ENCODE results near the gene APOL5.

Gene APOL5

DNA sequence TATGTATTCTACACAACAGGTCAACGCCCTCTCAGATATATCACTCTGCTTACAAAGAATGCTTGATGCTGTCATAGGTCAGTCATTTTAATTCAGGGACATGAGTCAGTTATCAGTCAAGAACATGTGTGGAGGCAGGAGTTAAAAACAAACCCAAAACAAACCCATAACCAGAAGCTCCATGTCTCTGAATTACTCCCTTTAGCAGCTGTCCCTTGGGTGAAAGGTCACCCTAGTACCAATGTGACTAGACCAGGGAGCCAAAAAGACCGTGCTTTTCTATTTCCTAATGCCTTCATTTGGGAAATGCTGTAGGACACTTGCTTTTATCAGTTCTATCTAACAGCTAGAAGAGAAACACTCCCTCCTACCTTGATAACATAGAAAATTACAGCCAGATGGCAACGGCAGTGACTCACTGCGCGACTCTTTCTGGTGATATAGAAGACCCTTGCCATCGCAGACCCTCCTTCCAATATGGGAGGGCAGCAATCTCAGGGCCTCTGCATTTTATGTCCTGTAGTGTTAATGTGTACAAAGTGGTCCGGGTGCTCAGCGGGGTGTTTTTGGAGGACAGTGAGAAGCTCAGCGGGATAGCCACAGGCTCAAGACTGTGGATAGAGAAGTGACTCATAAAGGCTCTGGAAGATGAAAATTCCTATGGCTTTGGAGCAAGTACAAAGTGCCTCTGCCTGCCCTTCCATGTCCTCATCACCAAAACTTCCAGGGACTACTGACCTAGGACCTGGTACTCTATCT lies 24.8 kb downstream of the APOL5 start:
- peak; percentile 81 for DNase-seq (ENCODE audit: low read depth)

DNA sequence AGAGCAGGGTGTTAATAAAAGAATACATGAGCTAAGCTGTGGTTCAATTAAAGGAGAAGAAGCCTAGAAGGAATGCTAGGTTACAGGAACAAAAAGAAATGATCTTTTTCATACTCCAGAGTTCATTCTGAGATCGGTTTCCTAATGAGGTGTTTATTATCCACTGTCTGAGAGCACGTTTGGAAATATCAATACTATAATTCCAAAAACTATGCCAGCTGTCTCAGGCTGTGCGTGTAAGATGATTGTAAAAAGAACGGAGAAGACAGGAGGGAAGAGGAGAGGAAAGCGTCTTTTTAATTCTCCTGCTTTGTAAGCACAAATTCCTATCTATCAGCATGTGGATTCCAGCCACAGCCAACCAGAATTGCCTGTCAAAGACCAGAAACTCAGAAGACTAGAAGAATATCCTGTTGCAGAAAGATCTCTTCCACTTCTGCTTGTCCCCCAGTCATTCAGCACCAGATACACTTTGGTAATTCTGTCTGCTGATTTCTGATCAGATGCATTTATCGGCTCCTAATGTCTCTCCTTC lies 25.7 kb downstream of the APOL5 start:
- DNase-seq (ENCODE audit: low read depth), result no peak

DNA sequence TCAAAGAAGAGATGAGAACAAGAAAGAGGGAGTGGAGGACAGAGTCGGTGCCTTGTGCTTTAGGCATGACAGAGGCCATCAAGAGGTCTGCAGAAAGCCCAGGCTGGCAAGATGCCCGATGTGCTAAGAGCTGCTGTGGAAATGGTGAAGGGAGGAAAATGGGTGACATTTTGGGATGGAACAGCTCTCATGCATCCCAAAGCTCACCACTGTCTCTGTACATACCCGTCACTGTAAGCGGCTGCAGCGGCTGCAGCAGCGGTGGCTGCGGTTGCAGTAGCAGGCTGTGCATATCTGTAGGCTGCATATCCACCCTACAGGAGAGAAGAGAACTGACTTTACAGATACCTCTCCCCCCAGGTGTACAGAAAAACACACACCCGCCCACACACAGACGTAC lies 28.6 kb downstream of the APOL5 start:
- DNase-seq (ENCODE audit: low read depth), result peak; percentile 14

DNA sequence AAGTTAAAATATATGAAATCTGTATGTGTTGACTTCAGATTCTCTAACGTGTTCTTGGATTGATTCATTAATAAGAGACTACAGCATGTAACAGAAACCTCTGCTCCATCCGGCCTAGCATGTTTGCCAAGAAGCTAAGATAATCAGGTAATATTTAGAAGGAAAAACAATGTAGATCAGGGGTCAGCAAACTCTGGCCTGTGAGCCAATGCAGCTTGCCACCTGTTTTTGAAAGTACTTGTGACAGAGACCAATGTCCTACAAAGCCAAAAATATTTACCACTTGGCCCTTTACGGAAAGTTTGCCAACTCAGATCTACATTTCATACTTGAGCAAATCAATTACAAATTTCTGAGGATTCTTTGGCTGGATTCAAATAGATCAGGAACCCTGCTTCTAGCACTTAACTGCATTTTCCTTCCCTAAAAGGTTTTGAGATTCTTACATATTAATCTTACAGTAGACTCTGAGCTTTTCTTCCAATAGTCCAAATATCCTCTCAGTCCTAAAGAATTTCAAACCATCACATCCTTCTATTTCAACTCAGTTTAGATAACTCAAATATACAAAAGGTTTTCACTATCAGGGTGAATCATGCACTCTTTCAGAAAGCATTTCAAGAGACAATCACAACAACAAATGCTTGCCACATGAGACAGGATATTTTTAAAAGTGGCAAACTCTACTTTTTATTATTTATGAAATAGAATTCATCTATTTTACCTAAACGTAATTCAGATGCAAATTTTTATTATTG lies 29.5 kb downstream of the APOL5 start:
- peak; percentile 68 for DNase-seq (ENCODE audit: low read depth)

DNA sequence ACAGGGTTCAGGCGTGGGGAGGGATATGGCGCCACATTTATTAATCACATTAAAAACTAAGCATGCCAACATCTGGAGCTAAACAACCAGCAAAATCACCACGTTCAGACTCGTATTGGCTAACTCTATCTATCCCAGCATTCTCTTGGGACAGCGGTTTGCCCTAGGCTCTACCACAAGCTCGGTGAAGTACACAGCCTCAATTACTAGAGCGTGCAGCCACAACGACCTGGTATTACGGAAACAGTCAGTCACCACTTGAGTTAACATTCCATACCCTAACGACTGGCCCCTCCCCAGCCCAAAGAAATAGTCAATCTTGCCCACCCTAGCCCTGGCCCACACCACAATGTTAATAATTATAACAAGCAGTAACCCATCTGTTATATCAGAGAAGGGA lies 32.1 kb downstream of the APOL5 start:
- no peak for DNase-seq (ENCODE audit: low read depth)

DNA sequence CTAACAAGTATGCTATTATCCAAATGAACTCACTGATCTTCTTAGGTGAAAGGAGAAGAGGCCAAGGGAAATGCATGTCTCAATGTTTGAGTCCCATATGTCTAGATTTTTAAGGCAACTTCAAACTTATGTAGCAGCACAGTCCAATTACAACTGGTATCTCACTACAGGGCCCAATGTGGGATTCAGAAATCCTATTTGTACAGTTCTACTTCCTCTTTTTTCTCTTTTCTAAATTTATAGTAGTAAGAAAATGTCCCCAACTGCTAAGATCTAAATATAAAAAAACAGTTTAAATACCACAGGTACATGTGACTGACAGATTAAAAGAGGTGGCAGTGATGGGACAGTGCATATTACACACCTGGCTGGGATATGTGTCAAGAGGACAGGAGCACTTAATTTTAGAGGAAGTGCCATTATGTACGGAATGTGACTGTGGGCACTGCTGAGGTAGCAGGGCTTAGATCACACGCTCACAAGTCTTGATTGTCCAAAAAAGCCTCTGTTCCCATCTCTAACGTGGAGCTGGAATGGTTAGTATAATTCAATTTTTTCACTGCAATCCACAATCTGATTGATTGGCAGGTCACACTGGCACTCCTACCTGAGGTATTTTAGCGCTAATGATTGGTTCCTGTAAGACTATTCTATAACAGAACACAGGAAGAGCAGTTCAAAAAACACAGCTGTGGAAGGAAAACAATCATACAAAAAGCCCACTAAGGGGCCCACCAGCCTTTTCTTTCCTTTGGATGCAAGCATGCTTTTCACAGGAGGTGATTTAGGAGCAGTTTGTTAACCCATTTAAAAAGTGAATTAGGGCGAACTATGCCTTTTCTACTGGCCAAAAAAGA lies 34.6 kb downstream of the APOL5 start:
- no peak for DNase-seq (ENCODE audit: low read depth)

DNA sequence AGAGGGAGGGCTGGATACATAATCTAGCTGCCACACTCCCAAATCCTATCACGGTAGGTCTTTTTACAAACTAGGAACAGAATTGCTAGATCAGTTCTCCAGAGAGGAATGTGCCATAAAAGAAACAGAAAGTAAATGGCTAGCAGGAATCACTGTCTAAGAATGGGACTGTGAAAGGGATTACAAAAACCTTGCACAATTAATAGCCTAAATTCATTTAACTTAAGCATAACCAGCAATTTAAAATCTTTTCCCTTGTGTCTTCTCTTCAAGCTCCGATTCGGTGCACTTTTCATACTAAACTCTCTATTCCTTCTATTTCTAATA lies 35.2 kb downstream of the APOL5 start:
- peak; percentile 22 for DNase-seq (ENCODE audit: low read depth)

DNA sequence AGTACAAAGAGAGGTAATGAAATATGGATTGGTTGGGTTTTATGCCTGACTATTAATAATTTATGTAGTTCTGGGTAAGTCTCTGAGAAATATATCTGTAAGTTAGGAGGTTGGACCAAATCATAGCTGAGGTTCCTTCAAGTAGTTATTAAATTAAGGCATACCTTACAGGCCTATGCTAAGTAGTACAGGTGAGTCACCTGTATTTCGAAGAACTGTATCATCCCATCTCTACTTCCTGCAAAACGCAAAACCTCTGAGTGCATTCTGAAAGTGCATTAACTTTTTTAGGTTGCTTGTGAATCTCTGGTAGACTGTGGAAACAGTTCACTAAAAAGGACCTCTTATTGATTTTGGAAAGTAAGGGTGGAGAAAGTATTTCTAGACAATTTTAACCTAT lies 37.1 kb downstream of the APOL5 start:
- DNase-seq (ENCODE audit: low read depth), result no peak

DNA sequence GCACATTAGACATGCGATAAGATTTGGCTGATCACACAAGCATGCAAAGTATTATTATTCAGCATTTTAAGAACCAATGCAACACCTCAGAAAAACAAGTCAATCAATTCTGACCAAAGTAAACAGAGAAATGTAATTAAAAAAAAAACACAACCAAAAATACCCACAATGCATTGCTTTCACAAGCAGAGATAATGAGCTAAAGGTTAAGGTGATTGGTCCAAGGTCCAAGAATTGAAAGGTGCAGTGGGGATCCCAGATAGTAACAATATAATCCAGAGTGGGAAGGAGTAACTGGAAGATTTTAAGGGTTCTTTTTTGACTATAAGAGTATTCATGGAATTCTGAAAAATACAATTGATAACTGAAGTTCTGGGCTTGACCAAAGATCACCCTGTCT lies 39.0 kb downstream of the APOL5 start:
- no peak for DNase-seq (ENCODE audit: low read depth)

DNA sequence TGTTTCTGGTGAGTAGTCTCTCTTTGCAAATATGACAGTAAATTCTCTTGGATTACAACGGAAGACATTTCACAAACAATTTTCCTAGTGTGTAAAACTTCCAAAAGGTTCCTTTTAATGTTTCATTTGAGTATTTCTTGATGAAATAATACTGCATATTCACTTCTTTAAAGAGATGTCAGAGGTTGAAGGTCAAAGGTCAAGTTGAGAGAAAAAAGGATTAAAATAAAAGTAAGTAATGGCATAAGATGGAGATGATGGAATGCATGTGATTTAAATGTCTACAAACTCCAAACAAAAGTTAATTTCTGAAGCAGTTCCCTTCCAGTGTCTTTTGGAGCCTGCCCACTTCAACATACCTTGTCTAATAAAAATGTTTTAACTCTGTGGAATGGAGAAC lies 40.7 kb downstream of the APOL5 start:
- DNase-seq (ENCODE audit: low read depth), result no peak

DNA sequence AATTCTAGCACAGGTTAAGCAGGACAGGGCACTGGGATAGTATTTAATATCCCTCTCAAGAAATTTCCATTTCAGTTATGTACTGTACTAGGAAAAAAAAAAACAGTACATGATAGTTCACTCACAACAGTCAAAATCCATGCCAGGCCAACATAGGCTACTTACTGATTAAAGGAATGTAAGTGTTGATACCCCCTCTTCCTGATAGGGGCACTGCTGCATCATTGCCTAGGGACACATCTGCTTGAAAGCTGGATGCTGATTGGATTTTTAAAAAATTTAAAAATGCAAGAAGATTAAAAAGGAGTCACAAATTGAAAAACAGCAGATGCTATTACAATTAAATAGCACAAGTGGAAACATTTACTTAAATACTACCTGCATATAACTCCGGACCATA lies 43.4 kb downstream of the APOL5 start:
- DNase-seq (ENCODE audit: low read depth), result no peak

DNA sequence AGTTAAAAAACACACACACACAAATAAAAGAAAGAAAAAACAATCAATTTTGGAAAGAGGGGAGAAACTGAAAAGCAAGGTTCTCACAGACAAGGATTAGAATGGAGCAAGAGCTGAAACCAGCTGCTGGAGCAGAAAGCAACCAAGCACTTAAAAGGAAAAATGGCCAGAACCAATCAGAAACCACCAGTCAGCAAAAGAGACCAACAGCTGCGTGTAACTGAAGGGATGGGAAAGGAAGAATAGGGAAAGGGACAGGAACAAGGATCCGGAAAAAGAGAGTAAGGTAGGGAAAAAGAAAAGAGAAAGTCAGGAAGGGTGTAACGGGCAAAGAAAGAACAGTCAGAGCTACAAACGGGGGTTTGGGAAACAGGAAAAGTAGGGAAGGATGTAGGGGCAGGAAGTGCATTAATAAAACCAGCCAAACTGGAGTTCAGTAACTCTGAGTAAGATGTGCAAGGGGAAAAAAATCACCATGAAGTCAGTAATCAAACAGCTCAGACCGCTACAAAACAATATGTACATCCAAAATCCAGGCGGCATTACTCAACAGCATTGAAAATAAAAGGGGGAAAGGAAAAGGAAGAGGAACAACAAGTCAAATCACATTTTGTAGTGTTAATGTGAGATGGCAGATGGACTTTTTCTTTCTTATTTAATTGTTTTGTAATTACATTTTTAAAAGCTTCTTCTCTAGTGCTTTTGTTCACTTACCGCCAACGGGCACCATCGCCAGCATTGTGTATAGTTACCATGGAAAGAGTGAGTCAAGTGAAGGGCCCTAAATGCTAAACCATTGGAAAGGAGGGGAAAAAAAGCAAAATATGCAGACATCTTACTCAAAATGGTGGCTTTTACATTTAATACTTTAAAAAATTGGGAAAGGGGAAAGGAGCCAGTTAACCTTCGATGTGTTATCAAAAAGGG lies 49.2 kb downstream of the APOL5 start:
- no peak for DNase-seq (ENCODE audit: low read depth)

DNA sequence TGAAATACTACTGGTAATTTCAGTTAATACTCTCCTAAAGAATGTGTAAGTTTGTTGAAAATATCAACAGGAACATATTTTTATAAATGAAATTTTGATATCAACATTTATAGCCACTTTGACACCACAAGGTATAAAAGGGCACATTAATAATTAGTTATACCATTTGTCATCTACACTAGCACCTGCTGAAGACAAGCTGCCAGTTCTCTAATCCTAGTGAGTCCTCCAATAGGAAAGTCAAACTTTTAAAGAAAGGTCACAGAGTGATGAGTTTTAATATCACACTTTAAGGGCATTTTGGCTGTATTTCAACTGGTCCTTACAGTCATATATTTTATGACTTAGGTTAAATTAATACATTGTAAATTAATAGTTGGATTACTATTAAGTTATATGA lies 52.3 kb downstream of the APOL5 start:
- DNase-seq (ENCODE audit: low read depth), result no peak

DNA sequence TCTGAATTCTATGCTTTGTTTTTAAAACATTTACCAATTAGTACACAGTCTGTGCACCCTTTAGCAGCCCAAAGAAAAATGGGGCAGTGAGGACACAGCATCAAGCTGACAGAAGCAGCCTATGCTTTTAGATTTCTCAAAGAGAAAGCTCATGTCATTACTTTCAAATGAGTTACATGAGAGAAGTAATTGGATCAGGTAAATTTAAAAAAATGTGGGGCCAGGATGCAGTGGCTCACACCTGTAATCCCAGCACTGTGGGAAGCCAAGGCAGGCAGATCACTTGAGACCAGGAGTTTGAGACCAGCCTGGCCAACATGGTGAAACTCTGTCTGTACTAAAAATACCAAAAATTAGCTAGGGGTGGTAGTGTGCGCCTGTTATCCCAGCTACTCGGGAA lies 57.7 kb downstream of the APOL5 start:
- no peak for DNase-seq (ENCODE audit: low read depth)

DNA sequence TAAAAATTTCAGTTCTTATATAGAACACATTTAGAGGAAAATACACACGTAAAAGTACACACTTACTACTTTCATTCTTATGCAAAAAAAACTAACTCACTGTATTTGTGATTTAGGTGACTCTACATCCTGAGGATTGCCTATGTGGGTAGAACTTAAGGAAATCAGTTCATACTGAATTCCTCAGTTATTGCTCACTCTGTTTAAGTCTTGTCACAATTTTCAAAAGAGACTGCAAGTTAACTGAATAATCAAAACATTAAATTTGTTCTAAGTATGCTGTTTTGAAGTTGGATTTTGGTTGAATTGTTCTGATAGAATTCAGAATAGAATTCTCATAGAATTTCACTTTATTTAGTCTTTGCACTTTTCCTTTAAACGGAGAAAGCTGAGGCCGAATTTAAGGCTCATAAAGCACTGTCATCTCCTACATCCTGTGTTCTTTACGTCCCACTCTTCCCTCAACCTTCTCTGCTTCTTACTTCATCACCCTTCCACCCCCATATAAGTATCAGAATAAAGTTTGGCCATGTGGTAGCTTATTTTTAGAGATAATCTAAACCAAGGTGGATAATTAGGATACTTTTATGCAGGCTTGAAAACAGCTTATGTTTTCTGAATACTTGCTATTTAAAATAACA lies 59.8 kb downstream of the APOL5 start:
- DNase-seq (ENCODE audit: low read depth), result peak; percentile 92
